Measurements from ENCODE around the gene MYO3B.

The MYO3B gene

GRCh38 chr2:170297496-170297895, 119.5 kb downstream of the MYO3B start:
- ATAC-seq (ENCODE audit: insufficient read depth, low read depth) (no peak), DNase-seq (no peak)
- H3K4me1 ChIP-seq (ENCODE audit: insufficient read depth, low read length) = no peaks in the 10 kb centered on the region
- no peak overlapping the region for H3K9ac ChIP-seq (ENCODE audit: low read depth, low read length)
- peaks cover 4% of the 10 kb centered on the region for H3K27me3 ChIP-seq (ENCODE audit: insufficient read depth, low read length, poor library complexity)
- TF ChIP-seq EZH2 (IDR thresholded peaks at IDR 0.05; ENCODE audit: borderline replicate concordance, low read depth, low read length, severe bottlenecking) (no peak), CTCF (IDR thresholded peaks at IDR 0.05; ENCODE audit: borderline replicate concordance, extremely low read depth, low read length, poor library complexity, severe bottlenecking) (no peak)
- H3K27ac ChIP-seq (ENCODE audit: low read length) = no peak overlapping the region
- no peaks in the 10 kb centered on the region for H3K36me3 ChIP-seq (ENCODE audit: insufficient read depth, low read length)
- no peaks in the 10 kb centered on the region for H3K79me2 ChIP-seq (ENCODE audit: insufficient read depth, low read length)
- no peak overlapping the region for H2AFZ ChIP-seq (ENCODE audit: low read depth, low read length)
- no peaks in the 10 kb centered on the region for H3K9me3 ChIP-seq (ENCODE audit: insufficient read depth, low read length, severe bottlenecking)
- H4K20me1 ChIP-seq (ENCODE audit: insufficient read depth, low read length) = no peaks in the 10 kb centered on the region
- no peak overlapping the region for H3K4me2 ChIP-seq (ENCODE audit: insufficient read depth, low read length)
- no peak overlapping the region for H3K4me3 ChIP-seq (ENCODE audit: low read depth in 1 of 2, low read length in 2 of 2)

GRCh38 chr2:170298115-170298514, 120.2 kb downstream of the MYO3B start:
- H3K9me3 ChIP-seq (ENCODE audit: insufficient read depth, low read length, severe bottlenecking) = no peaks in the 10 kb centered on the region
- H3K36me3 ChIP-seq (ENCODE audit: insufficient read depth, low read length) = no peaks in the 10 kb centered on the region
- peaks cover 8% of the 10 kb centered on the region for H3K27me3 ChIP-seq (ENCODE audit: insufficient read depth, low read length, poor library complexity)
- no peaks in the 10 kb centered on the region for H3K4me1 ChIP-seq (ENCODE audit: insufficient read depth, low read length)
- H3K27ac ChIP-seq (ENCODE audit: low read length) = no peak overlapping the region
- H3K4me3 ChIP-seq (ENCODE audit: low read depth in 1 of 2, low read length in 2 of 2) = no peak overlapping the region
- H3K79me2 ChIP-seq (ENCODE audit: insufficient read depth, low read length) = no peaks in the 10 kb centered on the region
- TF ChIP-seq EZH2 (IDR thresholded peaks at IDR 0.05; ENCODE audit: borderline replicate concordance, low read depth, low read length, severe bottlenecking) (no peak), CTCF (IDR thresholded peaks at IDR 0.05; ENCODE audit: borderline replicate concordance, extremely low read depth, low read length, poor library complexity, severe bottlenecking) (no peak)
- ATAC-seq (ENCODE audit: insufficient read depth, low read depth) = 0 out of 3 replicates have a peak, but pooled peaks have one; percentile 40
- no peak overlapping the region for H3K9ac ChIP-seq (ENCODE audit: low read depth, low read length)
- H3K4me2 ChIP-seq (ENCODE audit: insufficient read depth, low read length) = no peak overlapping the region
- H2AFZ ChIP-seq (ENCODE audit: low read depth, low read length) = no peak overlapping the region
- DNase-seq = no peak
- H4K20me1 ChIP-seq (ENCODE audit: insufficient read depth, low read length) = no peaks in the 10 kb centered on the region

- H3K36me3 ChIP-seq (ENCODE audit: insufficient read depth, low read length) = no peaks in the 10 kb centered on the region
- no peaks in the 10 kb centered on the region for H3K9me3 ChIP-seq (ENCODE audit: insufficient read depth, low read length, severe bottlenecking)
- no peak for TF ChIP-seq EZH2 (IDR thresholded peaks at IDR 0.05; ENCODE audit: borderline replicate concordance, low read depth, low read length, severe bottlenecking)
- no peak for TF ChIP-seq CTCF (IDR thresholded peaks at IDR 0.05; ENCODE audit: borderline replicate concordance, extremely low read depth, low read length, poor library complexity, severe bottlenecking)
- no peak overlapping the region for H3K4me2 ChIP-seq (ENCODE audit: insufficient read depth, low read length)
- H3K4me1 ChIP-seq (ENCODE audit: insufficient read depth, low read length) = no peaks in the 10 kb centered on the region
- H3K79me2 ChIP-seq (ENCODE audit: insufficient read depth, low read length) = no peaks in the 10 kb centered on the region
- ATAC-seq (ENCODE audit: insufficient read depth, low read depth) (no peak), DNase-seq (no peak)
- H3K27ac ChIP-seq (ENCODE audit: low read length) = no peak overlapping the region
- no peak overlapping the region for H2AFZ ChIP-seq (ENCODE audit: low read depth, low read length)
- H3K4me3 ChIP-seq (ENCODE audit: low read depth in 1 of 2, low read length in 2 of 2) = no peak overlapping the region
- peaks cover 8% of the 10 kb centered on the region for H3K27me3 ChIP-seq (ENCODE audit: insufficient read depth, low read length, poor library complexity)
- H3K9ac ChIP-seq (ENCODE audit: low read depth, low read length) = no peak overlapping the region
- H4K20me1 ChIP-seq (ENCODE audit: insufficient read depth, low read length) = no peaks in the 10 kb centered on the region
Measured at GRCh38 chr2:170298861-170299429, 121.0 kb downstream of the MYO3B start.

All from DND-41 (cell line).